Measurements from ENCODE around the gene CROCC2.

Gene CROCC2

GRCh38 chr2:240906141-240906910 is at the start of gene CROCC2:
Gene CROCC2 (plus strand): TSS chr2:240906336. CDS start chr2:240906514, 178 bp downstream.
- no peak for DNase-seq (ENCODE audit: low spot score)

- DNase-seq (ENCODE audit: low spot score), result no peak
These were observed 48.8 kb upstream of the CROCC2 start for GRCh38 chr2:240857039-240858008.

- no peak for DNase-seq (ENCODE audit: low spot score)
These were observed 47.8 kb upstream of the CROCC2 start for GRCh38 chr2:240858321-240858720.

- DNase-seq (ENCODE audit: low spot score), result no peak
These were observed 47.3 kb upstream of the CROCC2 start for GRCh38 chr2:240858871-240859270.

- DNase-seq (ENCODE audit: low spot score), result no peak
These were observed 44.6 kb upstream of the CROCC2 start for GRCh38 chr2:240861547-240861946.

- DNase-seq (ENCODE audit: low spot score), result no peak
These were observed 41.7 kb upstream of the CROCC2 start for GRCh38 chr2:240864475-240864874.

- DNase-seq (ENCODE audit: low spot score), result no peak
These were observed 40.7 kb upstream of the CROCC2 start for GRCh38 chr2:240865391-240865790.

GRCh38 chr2:240868286-240869108 is 37.6 kb upstream of the CROCC2 start, which contains the start of gene AGXT:
Gene AGXT (plus strand): TSS chr2:240868824. CDS start chr2:240868866, 42 bp downstream.
- no peak for DNase-seq (ENCODE audit: low spot score)

GRCh38 chr2:240869109-240869955 is 36.8 kb upstream of the CROCC2 start:
- no peak for DNase-seq (ENCODE audit: low spot score)

GRCh38 chr2:240869956-240870875 is 35.9 kb upstream of the CROCC2 start:
- no peak for DNase-seq (ENCODE audit: low spot score)

GRCh38 chr2:240871071-240871958 is 34.8 kb upstream of the CROCC2 start:
- no peak for DNase-seq (ENCODE audit: low spot score)

- DNase-seq (ENCODE audit: low spot score), result no peak
These were observed 33.6 kb upstream of the CROCC2 start for GRCh38 chr2:240872317-240873097.

- no peak for DNase-seq (ENCODE audit: low spot score)
These were observed 32.9 kb upstream of the CROCC2 start for GRCh38 chr2:240873098-240873788.

GRCh38 chr2:240873805-240874714 is 32.1 kb upstream of the CROCC2 start:
- peak; percentile 63 for DNase-seq (ENCODE audit: low spot score)

GRCh38 chr2:240874715-240875227 is 31.4 kb upstream of the CROCC2 start:
- DNase-seq (ENCODE audit: low spot score), result no peak

Measured in iPS-NIHi11 (cell line).